GM19035 (cell line): ENCODE data around the gene NCS1.

Experiments
- ATAC-seq: cut with Tn5 transposase; IDR thresholded peaks from one replicate; pipeline ENCODE4 v1.9.1; 2021; ENCODE audit not compliant: unreplicated experiment

NCS1 gene

DNA sequence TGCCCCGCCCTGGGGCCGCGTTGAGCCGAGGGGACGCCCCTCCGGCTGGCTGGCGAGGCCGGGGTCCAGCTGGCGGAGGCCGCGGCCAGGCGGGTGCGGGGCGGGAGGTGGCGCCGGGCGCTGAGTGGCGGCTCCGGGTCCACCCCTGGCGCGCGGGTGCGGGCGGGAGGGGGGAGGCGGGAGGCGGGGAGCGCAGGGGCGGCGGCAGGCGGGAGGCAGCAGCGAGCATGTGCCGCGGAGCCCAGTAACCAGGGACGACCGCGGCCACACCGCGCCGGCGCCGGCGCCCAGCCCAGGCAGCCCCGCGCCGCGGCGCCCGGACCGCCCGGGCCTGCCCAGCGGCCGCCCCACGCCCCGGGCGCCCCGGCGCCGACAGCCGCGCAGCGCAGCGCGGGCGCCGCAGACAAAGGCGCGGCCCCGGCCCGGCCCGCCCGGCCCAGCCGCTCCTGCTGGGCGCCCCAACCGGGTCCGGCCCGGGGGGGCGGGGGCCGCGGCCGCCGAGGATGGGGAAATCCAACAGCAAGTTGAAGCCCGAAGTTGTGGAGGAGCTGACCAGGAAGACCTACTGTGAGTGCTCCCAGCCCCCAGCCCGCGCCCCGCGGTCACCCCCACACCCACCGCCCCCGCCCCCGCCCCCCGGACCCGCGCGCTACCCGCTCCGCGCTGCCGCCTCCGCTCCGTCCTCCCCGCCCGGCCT is at the start of gene NCS1:
NCS1 (plus strand) TSS at position 244 of the 697 bp plus-strand sequence; CDS start at position 504, 260 bp downstream.
- no peak for ATAC-seq

DNA sequence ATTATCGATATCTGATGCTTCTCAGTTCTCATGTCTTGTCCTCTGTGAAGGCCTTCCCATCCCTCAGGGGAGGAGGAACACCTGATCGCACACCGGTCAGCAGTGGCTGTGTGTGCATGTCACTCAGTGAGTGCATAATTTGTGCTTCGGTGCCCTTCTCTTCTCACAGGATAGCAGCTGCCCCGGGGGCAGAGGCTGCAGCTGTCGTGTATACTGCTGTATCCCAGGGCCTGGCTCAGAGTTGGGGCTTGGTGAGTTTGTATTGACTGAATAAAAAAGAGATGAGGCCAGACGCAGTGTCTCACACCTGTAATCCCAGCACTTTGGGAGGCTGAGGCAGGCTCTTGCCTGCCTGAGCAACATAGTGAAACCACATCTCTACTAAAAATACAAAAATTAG is 49.7 kb upstream of the NCS1 start:
- ATAC-seq = no peak

DNA sequence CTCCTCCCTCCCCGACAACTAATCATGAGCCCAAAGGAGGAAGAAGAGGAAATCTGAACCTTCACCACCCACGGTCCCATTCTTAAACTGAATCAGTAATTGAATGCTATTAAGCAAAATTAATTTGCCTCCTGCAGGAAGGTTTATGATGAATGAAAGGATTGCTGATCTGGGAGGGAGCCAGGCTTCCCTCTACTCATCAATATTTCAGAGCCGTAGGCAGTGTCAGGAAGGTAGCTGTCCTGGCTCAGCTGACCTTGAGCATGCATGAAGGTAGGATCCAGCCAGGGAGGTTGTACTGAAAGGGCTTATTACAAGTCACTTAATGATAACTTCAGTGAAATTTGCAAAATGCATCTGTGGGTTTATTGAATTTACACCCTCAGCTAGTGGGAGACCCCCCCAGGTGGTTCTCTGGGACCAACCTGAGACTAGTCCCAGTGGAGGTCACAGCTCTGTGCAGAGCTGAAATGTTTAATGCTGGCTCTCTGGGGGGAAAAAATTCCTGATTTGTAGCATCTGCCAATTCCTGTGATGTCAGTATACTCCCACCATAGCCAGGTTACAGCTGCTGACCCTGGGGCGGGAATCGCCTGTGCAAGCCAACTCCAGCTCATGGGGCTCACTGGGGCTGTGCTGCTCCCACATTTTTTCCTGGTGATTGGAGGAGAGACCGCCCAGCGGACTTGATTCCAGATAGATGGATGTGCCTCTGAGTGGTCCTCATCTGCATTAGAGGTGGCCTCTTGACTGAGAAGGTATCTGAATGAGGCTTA is 47.9 kb upstream of the NCS1 start:
- no peak for ATAC-seq

DNA sequence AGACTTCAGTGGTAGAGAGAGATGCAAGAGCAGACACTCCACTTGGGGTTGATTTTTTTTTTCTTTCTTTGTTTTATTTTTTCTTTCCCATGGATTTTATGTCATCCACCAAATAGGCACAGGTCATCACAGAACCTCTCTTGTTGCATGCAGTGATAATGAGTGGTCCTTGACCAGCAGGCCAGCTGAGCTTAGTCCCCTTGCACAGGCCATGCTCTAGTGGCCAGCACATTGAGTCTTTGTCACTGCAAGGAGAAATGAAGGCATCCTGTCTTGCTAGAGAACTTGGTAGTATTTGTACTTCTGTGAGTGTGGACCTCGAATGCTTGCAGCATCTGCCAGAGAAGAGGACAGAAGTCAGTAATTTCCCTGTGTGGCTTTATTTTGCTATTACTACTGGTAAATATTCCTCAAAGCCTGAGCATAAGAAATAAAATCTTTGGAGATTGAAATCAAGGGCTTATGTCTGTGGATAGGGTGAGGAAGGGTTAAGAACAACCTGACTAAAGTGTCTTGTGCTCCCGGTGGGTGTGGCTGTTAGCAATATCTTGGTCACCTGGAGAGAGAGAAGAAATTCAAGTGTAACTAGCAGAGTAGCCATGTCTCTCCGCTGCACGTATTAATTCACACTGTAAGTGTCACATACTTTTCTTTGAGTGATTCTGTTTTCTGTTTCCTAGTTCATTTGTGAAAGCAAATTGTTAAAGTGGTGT is 45.3 kb upstream of the NCS1 start:
- no peak for ATAC-seq

DNA sequence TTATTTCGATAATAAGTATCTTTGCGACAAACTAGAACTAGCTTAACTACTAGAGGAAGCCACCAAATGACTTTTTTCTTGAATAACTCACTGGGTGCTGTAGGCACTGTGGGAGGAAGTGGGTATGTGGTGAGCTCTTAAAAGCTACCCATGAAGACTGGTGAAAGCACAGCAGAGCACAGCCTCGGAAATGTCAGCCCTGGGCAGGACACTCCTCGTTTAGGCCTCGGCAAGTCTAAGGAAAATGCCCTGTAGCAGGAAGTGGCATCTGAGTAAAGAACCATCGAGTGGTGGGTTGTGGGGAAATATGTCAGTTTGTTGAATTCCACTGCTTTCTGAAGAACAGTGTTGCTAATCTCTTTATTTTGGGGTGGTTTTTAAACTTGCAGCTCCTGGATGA is 44.0 kb upstream of the NCS1 start:
- peak; percentile 64 for ATAC-seq

DNA sequence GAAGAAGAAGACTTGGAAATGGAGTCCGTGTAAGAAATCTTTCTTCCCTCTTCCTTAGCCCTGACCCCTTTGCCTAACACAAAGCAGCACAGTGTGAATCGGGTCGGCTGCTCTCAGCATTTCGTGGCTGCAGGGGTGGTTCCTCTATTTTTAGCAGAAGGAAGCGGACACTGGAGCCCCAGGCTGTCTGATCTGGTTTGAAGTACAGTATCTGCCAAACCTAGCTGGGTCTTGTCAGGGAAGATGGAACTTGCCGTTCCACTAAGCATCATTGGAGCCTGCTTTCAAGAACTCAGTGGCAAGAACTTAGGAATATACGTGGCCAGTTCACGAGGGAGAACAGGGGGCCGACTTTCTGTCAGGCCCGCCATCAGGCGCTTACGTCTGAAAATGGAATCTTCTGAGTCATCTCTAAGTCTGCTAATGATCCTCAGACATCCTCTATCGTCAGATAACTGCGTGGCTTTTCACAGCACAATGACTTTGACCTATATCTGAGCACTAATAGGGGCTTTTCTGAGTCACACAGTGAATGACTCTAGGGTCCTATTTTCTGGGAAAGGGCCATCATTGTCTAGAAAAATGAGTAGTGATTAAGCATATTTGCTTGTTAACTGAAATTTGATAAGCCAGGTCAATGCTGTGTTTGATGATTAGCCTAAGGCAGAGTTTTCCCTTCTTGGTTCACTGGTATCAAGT is 43.3 kb upstream of the NCS1 start:
- peak; percentile 59 for ATAC-seq

DNA sequence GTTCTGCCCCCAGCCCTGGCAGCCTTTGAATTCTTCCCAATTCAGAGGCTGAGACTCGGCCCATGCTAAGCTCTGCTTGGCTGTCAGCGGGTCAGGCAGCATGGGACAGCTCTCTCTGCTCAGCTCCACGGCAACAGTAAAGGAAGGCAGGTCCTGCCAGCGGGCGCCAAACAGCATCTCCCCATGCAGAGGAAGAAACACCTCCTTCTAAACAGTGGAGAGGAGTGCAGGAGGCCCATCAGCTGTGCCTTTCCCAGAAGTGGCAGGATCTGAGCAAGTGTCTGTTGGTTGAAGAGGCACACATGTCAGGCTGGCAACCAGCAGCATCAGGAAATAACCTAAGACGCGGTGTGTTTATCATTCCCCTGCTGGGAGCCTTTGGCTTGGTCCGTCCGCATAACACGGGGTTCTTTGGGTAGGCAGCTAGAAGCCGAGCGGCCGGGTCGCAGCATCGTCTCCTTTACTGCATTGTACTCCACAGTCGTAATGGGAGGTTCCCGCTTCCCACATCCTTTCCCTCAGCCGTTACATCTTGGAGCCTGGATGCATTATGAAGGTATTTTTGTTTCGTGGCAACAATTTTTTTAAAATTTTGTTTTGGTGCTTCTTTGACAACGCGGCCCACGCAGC is 42.7 kb upstream of the NCS1 start:
- ATAC-seq = no peak

DNA sequence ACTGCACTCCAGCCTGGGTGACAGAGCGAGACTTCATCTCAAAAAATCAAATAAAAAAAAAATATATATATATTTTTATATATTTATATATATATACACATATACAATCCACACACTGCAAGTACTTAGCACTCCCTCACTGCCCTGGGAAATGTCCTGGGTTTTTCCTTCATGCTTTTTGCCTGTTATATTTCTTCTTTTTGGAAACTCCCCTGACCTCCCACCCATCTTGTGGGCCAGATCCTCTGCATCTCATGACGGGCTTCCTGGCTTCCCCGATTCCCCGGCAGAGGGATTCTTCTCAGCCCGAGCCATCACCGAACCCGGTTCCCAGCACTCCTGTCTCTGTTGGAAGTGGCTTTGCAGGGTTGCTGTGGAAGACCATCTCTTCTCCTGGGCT is 39.5 kb upstream of the NCS1 start:
- no peak for ATAC-seq

DNA sequence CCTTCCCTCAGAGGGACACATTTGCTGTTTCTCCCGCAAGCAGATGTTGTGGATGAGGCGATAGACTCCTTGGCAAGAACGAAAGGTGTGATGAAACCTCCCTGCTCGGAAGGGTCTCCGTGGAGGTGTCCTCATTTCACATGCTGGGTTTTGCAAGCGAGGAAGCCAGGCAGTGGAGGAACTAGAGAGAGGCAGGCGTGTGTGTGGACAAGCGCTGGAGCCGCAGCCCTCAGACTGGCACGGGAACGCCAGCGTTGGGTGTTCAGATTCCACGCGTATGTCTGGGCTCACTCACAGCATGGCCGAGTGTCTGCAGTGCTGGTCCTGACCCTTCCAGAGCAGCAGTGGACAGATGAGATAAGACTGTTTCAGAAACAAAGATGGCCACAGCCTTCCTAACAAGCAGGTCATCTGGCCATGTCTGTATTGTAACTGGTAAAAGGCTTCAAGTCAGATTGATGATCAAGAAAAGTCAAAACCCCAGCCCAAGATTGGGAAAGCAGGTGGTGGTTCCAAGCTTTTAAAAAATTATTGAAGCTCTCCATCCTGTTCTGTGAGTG is 35.0 kb upstream of the NCS1 start:
- no peak for ATAC-seq

DNA sequence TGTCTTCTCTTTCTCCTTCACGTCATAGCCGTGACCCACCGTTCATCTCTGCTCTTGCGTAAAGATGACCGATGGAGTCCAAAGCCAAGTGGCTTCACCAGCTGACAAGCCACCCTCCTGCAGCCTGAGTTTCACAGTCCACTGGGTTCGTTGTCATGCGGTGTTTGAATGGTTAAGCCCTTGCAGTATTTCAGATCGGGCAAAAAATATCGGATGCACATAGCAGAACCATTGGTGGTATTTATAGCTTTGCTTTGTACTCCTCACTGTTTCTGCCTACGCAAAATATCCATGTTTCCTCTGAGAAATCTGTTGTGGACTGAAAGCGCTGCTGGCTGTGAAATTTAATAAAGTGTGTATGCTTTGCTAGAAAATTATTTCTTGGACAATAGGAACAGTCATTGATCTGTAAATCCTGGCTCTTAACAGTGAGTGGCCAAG is 34.5 kb upstream of the NCS1 start:
- no peak for ATAC-seq

DNA sequence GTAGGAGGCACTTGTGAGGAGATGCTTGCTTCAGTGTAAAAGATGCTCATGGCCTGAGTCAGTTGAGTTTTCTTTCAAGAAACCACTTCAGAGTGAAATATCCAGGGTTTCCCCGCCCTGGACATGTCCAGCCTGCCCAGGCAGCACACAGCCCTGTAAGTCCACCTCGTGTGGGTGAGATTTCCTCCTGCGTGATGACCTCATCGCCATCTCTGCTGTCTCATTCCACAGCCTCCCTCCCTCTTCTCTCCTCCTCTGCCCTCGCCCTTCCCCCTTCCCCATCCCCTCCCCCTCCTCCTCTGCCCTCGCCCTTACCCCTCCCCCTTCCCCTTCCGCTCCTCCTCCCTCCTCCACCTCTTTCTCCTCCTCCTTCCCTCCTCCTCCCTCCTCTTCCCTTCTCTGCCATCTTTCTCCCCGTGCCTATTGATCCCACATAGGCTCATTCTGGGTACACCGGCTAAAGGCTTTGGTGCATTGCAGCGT is 34.0 kb upstream of the NCS1 start:
- ATAC-seq = no peak

DNA sequence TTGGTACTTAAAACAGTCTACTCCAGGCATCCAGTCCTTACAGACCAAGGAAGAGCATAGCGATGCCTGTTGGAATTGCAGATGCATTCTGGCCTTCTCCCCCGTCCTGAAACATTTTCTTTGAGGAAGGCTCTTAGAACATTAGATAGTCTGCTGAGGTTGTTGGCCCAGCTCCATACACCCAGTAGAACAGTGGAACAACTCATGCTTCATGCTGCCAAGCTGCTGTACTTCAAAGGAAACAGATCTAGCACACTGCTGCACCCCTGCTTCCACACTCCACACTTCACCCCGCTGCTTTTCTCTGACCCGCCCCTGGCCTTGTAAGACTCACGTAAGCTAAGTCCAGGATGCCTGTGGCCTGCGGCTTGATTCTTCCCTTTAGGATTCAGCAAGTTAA is 33.4 kb upstream of the NCS1 start:
- ATAC-seq = no peak

DNA sequence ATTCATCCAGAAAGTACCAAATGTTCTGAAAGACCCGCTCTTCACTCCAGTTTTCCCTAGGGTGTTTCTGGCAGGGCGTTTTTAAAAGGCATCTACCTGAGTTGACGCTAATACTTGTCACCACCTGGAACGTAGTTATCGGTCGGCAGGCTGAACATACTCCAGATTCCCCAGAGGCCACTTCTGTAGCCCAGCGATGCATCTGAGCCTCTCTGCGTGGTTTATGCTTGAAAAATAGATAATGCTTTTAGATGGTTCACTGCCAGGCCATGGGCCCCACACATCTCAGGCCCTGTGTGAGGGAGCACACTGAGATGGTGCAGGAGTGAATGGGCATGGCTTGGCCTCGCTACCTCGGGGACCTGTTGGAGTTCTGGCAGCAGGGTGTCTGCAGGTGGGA is 33.0 kb upstream of the NCS1 start:
- no peak for ATAC-seq

DNA sequence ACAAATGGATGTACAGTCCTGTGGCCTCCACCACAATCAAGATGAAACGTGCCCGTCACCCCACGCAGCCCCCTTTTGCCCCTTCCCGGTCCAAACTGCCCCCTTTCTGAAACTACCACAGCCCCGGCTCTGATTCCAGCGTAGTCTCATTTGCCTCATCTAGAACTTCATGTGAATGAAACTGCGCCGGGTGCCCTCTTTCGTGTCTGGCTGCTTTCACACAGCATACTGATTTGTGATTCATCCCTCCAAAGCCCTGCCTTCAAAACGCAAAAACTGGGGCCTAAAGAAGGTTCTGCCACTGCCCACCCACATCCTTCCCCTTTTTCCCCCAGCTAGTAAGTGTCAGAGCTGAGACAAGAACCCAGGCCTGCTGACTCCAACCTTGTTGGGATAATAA is 31.5 kb upstream of the NCS1 start:
- ATAC-seq = no peak

DNA sequence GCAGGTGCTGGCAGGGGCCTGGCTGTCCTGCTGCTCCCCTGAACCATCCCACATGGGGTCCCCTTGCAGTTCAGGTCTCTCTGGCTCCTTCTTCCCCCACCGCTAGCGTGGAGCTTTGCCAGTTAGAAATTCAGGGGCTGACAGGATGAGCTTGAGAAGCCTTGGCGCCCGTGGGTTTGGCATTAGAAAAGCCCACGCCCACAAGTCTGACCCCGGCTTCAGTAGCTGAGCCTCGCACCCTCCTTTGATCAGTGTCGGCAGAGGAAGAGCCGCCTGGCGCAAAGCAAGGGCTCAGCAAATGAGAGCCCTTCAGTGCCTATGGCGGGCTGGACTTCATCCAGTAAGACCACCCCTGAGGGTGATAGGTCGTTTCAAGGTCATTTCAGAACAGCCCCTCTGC is 30.1 kb upstream of the NCS1 start:
- ATAC-seq = no peak

DNA sequence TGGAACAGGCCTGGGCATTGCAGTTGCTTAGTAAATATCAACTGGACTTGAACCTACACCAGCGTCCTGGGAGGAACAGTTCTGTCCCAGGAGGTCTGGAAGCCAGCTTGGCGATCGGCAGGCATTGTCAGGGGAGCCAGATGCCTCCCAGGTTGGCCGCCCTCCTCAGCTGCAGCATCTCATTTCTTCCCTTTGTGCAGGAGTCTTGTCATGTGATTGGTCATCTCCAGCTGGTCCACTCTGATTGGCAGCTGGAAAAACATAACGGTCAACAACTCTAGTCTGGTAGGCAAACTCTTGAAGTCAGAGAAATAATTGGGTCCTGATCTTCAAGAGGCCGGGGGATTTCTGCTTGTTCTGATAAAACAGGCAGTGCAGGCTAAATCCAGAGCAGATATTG is 29.6 kb upstream of the NCS1 start:
- ATAC-seq = no peak

DNA sequence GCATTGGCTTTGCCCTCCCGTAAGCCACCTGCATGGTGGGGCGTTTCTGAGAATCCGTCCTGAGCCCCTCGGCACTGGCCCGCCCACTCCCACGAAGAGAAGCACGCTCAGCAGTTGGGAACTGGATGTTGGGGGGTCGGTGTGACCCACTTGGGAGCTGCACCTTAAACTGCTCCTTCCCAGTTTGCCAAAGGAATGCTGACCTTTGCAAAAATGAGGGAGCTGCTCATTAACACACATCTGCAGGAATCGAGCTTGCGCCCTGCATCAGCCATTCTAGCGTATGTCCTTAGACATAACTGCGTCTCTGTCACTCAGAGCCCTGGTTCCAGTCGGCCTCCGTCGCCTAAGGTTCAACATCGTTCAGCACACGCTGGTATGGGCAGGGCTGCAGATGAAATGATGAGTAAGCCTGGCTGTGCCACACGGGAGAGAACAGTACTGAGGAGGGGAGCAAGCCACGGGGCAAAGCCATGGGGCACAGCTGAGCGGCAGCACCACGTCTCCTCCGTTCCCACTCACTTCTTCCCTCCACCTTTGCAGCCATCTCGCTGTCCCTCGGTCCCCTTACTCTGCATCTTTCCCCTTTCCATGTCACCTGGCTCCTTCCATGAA is 28.8 kb upstream of the NCS1 start:
- no peak for ATAC-seq

DNA sequence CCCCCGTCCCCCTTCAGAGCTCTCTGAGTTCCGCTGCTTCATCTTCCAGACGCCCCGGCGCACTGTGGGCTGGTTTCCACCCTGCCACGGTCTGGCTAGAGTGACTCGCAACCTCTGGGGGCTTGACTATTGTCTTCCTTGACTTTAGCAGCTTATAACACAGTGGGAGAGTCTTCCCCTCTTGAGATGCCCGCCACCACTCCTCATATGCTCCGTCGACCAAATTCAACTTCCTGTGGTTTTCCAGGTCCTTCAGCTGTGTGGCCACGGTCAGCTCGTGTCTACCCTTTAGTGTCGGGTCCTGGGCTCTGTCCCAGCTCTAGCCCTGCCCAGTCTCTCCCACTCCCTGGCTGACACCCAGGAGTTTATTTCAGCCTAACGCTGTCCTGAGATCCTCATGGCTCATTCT is 28.2 kb upstream of the NCS1 start:
- no peak for ATAC-seq

DNA sequence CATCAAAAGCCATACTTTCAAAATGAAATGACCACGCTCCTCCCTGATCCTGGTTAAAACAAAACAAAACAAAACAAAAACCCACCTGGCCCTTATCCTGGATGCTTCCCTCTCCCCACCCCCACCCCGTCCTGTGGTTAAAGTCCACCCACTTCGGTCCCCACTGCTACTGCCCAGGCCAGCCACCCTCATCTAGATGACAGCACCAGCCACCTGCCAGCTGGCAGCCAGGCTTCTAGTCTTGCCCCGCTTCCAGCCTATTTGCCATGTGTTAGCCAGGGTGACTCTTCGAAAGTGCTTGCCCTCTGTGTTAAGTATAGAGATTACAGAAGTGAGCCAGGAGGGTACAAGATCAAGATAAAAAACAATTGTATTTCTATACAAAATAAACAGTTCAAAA is 27.5 kb upstream of the NCS1 start:
- no peak for ATAC-seq

DNA sequence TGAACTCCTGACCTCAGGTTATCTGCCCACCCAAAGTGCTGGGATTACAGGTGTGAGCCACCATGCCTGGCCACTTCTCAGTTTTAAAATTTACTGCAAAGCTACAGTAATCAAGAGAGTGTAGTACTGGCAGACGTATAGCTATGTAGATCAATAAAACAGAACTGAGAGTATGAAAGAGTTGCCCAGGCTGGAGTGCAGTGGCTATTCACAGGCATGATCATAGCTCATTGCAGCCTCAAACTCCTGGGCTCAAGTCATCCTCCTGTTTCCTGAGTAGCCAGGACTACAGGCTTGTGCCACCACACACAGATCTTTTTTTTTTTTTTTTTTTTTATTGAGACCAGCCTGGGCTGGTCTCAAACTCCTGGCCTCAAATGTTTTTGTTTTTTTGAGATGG is 26.5 kb upstream of the NCS1 start:
- ATAC-seq = no peak
